Lower leg skin (tissue), 3 donors: ENCODE measurements around the gene PKD1L1.

Experiments
- CTCF ChIP-seq, 3 donors: fragments of 450-650 bp; IDR thresholded peaks; one replicate each; pipeline ENCODE4 v1.5.1; 2016; ENCODE audit warnings: antibody characterized with exemption in 3 of 3, mild to moderate bottlenecking in 3 of 3, moderate library complexity in 2 of 3
- POLR2A ChIP-seq, 2 donors: fragments of 450-650 bp; IDR thresholded peaks; one replicate each; pipeline ENCODE4 v1.6.1; 2016 to 2017; ENCODE audit warnings: antibody characterized with exemption in 2 of 2, mild to moderate bottlenecking in 1 of 2, moderate library complexity in 1 of 2

- no peak for TF ChIP-seq POLR2A (IDR thresholded peaks at IDR 0.05)
- no peak for TF ChIP-seq CTCF (IDR thresholded peaks at IDR 0.05)
Observed at GRCh38 chr7:47954231-47954911, 6.1 kb upstream of the PKD1L1 start.
